GM19397 (cell line): Measurements from ENCODE around the gene SLC6A12.
"Not testable (repeated sequence)": the region's sequence is repeated elsewhere in the genome, so short reads cannot be mapped to it uniquely, and the experiment has no call there.

ENCODE experiments used
- ATAC-seq: cut with Tn5 transposase; IDR thresholded peaks from one replicate; pipeline ENCODE4 v1.9.1; 2021; ENCODE audit warnings: mild to moderate bottlenecking, moderate library complexity; ENCODE audit not compliant: unreplicated experiment

SLC6A12 gene

DNA sequence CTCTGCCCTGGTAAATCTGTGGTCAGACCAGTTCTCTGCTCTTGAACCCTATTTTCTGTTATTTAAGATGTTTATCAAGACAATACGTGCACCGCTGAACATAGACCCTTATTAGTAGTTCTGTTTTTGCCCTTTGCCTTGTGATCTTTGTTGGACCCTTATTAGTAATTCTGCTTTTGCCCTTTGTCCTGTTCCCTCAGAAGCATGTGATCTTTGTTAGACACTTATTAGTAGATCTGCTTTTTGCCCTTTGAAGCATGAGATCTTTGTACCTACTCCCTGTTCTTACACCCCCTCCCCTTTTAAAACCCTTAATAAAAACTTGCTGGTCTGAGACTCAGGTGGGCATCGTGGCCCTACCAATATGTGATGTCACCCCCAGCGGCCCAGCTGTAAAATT lies 22.0 kb upstream of the SLC6A12 start:
- not testable (repeated sequence) for ATAC-seq

DNA sequence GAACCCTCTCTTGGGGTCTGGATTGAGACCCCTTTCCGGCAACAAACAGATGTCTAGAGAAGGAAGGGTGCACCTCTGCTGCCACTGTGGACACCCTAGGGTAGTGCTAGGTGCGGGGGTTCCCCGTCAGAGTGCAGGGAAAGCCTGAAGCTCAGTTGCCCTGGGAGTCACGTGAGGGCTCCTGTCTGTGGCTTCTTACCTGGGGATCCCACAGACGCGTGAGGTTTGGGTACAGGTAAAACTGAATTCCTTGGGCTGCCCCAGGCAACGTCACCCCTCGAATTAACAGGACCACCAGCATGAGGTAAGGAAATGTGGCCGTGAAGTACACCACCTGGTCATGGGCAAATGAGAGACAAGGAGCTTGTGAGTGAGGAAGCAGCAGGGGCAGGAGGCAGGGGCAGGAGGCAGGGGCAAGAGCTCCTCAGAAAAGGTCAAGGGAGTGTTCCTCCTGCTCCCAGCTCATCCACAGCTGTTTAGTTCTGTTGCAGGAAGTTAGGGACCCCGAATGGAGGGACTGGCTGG lies 21.0 kb upstream of the SLC6A12 start:
- ATAC-seq: no peak

DNA sequence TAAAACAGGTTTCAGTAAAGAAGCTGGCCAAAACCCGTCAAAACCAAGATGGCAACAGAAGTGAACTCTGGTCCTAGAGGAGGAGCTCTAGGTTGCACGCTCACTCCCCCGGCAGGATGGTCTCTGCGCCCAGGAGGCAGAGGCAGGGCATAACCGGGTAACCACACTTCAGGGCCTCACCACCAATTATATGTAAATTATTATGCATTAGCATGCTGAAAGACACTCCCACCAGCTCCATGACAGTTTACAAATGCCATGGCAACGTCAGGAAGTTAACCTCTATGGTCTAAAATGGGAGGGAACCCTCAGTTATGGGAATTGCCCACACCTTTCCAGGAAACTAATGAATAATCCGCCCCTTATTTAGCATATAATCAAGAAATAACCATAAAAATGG lies 20.1 kb upstream of the SLC6A12 start:
- no peak for ATAC-seq

DNA sequence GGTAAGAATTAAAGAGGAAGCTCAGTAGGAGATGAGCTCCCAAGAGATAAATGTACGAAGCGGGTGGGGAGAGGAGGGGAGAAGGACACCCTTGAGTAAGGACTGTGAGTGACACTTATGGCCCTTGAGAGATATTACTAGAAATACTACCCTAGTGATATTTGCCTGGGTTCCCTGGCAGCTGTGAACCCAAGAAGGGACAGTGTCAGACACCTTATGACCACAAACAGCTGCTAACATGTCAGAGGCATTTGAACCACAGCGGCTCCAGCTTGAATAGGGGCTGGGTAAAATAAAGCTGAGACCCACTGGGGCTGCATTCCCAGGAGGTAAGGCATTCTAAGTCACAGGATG lies 19.6 kb upstream of the SLC6A12 start:
- ATAC-seq: no peak

DNA sequence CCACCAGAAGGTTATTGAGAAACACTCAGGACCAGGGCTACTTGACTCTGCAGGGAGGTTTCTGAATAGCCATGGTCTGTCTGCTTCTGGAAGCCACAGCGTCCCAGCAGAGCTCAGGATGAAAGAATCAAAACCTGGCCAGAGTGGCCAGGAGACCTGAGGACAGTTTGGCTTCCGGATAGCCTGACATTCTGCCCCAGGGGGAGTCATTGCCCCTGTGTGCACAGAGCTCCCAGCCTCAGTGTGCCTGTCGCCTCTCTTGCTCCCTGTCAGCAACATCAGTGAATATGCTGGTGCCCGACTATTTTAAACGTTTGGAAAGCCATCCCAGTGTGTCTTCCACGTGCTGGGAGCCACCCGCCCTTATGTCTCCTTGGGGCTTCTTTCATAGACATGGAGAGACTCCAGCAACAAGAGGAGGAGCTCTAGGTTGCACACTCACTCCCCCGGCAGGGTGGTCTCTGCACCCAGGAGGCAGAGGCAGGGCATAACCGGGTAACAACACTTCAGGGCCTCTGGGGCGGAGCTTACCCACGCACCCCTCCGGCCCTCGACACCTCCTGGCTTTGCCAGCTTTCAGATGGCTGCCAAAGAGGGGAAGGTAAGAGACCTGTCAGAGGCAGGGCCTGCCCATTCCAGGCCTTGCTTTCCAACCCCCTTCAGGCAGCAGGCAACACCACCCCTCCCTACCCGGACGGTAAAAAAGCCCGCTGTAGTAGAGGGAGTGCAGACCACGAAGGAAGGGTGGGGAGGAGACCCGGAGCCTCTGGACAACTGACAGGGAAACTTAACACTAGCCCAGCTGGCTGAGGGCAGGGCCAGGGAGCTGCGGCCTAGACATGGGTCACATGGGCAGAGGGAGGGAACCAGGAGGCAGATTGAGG lies 19.0 kb upstream of the SLC6A12 start:
- no peak for ATAC-seq

DNA sequence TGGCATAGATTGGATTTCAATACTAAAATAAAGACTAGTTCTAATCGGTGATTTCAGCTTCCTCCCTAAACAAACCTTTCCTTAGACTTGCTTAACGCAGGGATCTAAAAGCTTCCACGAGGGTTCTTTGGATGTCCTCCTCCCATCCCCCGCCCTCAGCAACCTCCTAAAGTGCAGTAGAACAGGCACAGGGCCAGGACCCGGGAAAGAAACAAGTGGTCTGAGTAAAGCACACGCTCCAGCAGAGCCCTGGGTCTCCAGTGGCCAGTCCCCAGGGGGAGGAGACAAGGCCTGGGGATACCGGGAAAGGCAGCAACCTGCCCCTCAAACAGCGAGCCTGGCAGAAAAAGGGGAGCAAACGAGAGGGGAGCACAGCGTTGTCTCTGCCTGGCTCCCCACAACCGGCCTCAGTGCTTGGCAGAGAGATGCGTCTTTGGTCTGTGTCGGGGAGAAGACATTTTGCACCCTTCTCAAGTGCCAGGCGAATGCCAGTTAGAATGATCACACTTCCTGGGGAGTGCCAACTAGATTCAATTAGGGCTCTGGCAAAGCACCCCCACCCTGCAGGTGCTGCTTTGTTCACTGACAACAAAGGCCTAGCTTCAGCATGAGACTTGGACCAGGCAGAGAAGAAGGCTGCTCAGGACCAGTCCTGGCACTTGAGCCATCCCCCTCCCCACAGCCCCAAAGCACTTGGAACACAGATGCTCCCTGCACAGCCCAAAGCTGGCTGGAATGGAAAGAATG lies 17.1 kb upstream of the SLC6A12 start:
- no peak for ATAC-seq

DNA sequence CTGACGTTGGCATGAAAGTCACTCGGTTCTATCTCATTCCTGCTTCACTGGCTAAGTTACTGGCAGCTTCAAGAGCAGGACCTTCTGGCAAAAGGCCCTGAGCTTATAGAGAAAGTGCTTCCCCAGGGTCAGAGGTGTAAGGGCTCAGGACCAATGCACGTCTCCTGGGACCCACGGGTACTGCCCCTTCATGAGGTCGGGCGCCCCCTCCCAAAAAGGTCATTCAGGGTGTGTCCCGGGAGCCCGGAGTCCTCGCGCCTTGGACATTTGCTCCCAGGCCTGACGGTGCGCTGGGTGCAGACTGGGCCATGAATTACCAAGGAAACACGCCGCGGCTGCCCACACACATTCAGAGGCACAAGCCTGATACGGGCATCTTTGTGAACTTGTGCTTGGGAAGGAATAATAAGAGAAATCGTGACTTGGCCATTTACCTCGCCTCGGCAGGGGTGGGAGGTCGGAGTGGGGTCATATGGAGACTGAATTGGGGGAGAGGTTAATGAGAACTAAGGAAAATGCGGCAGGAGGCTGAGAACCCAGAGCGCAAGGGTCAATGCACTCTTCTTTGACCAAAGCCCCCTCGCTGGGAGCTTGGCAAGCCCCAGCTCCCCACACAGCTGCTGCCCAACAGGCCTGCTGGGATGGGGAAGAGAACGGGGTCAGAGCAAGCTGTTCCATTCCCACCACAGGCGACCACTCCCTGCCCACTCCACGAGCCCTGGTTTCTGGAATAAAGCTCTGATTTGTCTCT lies 15.7 kb upstream of the SLC6A12 start:
- ATAC-seq: no peak

DNA sequence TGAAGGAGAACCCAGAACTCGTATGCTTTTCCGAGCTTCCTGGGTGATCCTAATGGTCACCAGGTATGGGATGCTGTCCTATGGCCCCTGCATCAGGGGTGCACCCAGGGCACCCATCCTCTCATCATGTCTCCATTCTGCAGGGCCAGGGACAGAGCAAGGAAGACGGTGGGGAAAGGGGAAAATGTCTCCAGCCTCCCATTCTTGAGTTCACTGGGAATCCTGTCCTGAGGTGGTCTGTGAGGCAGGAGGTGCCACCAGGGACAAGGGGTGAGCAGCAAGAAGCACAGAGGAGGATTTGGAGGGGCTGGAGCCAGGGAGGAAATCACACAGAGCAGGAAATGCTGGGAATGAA lies 14.9 kb upstream of the SLC6A12 start:
- ATAC-seq: no peak

DNA sequence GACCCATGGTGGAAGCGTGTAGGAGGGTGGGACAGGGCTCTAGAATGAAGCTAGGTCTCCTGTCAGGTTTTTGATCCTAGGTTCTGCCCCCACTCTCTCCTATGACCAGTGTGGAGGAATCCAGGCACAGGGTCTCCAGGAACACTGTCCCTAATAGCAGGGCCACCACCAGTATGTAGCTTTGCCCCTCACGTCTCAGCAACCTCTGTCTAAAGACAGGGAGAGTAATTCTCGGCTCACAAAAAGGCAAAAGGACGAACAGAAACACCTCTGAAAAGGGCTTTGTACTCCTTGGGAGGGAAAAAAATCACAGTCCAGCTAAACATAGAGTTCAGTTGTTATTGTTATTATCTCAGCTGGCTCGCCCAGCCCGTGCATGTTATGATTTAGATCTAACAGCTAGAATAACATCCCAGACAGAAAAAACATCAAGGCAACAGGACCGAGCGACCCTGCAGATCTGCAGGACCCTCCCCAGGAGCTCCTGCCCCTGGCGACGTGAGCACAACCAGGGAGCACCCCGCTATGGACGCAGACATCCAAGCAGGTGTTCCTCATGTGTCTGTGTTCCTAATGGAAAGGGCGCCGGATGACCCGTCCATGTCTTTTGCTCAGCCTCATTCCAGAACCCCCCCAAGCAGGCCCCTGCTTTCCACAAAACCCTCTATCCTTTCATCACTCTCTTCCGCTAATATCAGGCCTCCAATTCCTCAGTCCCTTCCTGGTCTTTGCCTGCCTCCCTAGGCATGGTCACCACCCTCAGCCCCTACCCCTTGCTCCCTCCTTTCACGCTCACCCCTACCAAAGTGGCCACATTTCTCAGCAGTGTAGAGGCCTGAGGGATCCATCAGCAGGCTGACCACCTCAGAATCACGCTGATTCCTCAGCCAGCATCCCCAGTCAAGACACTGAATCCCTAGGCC lies 14.2 kb upstream of the SLC6A12 start:
- ATAC-seq: no peak

DNA sequence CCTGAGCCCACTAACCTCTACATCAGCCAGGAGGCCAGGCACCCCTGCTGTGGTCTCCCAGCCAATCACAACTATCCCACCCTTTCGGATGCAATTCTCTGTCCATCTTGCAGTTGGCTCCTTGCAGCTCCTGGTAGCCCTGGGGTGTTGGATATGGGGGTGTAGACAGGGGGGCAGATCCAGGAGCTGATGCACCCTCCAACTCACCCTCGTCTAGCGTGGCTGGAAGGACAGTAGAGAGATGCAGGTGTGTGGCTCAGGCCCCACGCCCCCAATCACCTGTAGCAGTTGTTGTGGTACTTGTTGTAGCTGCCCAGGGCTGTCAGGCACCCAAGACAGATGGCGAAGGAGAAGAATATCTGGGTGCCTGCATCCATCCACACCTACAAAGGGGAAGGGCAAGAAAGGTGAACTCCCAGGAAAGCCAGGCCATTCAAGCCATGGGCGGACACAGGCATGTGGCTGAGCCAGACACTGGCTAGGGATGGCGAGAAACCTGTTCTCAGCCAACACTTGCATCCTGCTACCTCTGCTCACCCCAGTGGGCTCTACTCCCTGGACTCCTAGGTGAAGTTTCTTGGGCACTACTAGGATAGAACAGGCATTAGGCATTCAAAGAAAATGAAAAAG lies 13.4 kb upstream of the SLC6A12 start:
- ATAC-seq: no peak

DNA sequence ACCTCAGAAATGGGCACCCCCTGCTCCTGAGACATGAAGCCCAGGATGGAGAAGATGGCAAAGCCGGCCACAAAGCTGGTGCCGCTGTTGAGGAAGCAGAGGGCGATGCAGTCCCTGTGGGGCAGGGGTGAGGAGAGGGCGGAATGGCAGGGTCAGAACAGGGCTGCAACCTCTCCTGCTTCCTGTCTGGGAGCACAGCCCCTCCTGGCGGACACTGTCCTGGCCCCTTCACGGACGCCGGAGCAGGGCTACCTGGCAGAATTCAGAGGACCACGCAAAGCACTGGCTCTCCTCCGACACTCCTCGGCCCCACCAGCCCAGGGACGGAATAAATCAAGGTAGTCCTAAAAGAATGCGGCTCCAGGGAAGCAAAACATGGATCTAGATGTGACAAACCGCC lies 12.4 kb upstream of the SLC6A12 start:
- no peak for ATAC-seq

DNA sequence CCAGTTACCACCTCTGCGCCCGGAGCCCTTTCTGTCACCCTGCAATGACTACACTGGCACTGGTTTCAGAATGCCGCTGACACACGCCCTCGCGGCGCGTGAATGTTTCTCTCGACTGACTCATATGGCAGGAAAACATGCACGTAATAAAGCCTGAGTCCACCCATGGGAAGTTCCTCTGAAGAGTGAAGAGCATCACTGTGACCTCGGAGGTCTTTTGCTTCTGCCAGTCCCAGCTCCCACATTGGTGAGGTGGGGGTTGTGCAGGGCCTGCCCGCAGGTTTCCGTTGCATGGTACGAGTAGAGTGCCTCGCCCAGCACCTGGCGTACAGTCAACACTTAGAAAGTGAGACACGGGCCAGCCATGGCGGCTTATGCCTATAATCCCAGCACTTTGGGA lies 11.1 kb upstream of the SLC6A12 start:
- ATAC-seq: no peak

DNA sequence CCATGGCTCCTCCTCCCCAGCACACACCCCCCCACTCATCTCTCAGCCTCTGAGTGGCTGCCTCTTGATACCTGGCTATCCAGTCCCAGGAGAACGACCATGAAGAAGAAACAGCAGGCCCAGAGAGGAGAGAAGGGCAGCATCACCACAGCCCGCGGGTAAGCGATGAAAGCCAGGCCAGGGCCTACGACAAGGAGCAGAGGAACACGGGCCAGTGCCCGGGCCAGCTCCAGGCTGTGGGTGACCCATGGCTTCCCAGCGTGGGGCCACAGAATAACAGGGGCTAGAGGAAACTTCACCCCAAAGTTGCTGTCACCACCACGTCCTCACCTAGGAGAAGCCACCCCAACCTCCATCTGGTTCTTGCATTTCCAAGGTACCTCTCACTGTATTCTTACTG lies 10.4 kb upstream of the SLC6A12 start:
- ATAC-seq: no peak

DNA sequence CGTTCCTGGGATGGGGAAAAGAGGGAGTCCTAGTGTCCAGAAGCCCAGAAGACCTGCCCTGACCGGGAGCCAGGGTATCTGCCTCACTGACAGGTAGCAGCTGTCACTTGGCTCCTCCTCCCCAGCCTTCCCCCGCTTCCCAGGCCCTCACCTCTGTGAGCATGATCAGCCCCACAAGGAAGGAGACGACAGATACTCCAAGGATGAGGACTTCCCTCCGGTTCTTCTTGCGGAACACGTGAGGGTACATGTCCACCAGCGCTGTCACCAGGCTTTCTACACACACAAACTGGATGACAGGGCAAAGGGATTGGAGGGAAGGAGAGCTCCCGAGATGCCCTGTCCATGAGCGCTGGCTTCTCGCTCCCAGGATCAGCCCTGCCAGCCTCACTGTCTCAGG lies 9.9 kb upstream of the SLC6A12 start:
- ATAC-seq: no peak

DNA sequence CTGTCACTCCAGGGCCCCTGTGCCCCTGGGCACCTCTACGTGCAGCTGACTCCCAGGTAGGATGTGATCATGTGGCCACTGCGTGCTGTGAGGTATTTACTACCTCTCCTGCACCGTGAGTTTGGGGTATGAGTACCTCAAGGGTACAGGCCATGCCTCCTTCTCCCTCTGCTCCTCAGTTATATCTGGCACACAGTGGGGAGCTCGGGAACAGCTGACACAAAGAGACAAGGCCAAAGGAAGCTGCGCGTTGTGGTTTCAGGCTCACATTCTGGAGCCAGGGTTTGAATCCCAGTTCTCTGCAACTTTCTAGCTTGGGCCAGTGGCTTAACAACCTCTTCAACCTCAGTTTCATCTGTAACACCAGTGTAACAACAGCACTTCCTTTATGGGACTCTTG lies 7.8 kb upstream of the SLC6A12 start:
- no peak for ATAC-seq

DNA sequence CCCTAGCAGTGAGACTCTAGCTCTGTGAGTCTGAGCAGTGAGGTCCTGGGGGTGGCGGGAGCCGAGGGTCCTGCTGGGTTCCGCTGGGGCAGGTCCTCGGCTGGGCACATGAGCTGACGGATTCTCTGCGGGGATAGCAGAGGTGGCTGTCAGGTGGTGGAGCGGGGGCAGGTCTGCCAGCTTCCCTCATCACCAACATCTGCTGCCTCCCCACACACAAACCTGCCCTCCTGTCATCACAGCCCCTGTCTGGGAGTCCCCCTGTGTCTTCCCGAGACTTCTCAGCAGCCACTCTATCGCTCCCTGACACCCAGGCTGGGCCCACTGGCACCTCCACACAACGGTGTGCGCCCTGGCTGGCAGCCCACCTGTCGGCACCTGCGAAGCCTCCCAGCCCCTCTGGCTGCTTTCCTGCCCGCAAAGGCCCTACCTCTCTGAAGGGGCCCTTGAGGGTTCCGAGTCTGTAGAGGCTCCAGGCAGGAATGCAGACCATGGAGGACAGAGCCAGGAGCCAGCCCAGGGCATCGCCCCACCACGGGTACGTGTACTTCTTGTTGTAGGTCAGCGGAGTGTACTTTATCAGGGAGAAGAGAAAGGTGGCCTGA lies 7.1 kb upstream of the SLC6A12 start:
- ATAC-seq: no peak

DNA sequence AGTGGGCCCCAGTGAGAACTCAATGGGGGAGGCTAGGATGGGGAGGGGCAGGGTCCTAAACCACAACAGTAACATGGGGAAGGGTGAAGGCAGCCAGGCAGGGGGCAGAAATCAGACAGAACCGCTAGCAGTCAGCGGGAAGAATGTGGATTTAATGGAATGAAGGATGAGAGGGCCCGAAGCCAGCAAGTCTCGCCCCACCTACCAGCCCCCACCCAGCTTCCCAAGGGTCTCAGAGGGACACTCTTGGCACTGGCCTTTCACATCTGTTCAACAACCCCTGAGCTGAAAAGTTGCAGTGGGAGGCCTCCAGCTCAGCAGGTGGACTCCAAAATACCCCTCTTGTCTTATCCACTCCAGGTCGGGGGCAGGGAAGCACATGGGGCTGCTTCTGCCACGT lies 6.5 kb upstream of the SLC6A12 start:
- no peak for ATAC-seq

DNA sequence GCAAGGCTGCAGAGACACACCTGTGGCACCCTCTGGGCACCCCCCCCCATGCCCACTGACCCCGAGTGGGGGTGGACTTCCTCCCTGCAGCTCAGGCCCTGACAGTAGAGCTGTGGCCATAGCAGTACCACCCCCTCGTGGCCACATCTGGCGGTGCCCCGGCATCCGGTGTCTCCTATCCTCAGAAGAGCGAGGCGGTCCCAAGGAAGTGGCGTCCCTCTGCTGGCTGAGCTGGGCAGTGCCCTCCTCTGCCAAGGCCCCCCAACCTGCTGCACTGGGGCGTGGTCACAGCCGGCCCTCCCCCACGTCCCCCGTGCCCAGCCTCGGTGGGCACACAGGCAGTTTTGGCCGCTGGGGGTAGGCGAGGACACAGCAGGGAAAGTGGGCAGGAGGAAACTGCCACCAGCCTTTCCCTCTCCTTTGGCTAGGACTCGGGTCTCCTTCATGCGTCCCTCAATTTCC lies 6.0 kb upstream of the SLC6A12 start:
- ATAC-seq: peak; percentile 74
